HG03432 (cell line): ENCODE results near the gene TMPRSS9.
A peak's percentile ranks its signal among the peaks of the same experiment; 100 is the strongest.
"Not testable (repeated sequence)": the region's sequence is repeated elsewhere in the genome, so short reads cannot be mapped to it uniquely, and the experiment has no call there.

Experiments
- ATAC-seq: cut with Tn5 transposase; IDR thresholded peaks from one replicate; pipeline ENCODE4 v1.9.1; 2021; ENCODE audit warnings: mild to moderate bottlenecking, moderate library complexity; ENCODE audit not compliant: unreplicated experiment

Gene TMPRSS9

DNA sequence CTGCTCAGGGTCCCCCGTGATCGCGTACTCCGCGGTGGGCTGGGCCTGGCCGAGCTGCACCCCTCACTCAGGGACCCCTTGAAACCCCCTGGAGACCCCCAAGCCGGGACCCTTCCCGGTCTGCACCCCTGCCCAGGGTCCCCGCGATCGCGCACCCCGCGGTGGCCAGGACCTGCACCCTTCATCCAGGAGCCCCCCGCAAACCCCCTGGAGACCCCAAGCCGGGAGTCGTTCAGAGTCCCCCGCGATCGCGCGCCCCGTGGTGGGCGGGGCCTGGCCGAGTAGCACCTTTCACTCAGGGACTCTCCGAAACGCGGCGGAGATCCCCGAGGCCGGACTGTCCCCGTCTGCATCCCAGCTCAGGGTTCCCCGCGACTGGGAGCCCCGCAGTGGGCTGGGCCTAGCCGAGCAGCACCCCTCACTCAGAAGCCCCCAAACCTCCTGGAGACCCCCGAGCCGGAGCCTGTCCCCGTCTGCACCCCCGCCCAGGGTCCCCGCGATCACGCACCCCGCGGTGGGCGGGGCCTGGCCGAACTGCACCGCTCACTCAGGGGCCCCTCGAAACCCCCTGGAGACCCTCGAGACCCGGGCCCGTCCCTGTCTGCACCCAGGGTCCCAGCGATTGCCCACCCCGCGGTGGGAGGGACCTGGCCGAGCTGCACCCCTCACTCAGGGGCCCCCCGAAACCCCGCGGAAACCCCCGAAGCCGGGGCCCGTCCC lies 95.9 kb downstream of the TMPRSS9 start:
- ATAC-seq = peak; percentile 27

DNA sequence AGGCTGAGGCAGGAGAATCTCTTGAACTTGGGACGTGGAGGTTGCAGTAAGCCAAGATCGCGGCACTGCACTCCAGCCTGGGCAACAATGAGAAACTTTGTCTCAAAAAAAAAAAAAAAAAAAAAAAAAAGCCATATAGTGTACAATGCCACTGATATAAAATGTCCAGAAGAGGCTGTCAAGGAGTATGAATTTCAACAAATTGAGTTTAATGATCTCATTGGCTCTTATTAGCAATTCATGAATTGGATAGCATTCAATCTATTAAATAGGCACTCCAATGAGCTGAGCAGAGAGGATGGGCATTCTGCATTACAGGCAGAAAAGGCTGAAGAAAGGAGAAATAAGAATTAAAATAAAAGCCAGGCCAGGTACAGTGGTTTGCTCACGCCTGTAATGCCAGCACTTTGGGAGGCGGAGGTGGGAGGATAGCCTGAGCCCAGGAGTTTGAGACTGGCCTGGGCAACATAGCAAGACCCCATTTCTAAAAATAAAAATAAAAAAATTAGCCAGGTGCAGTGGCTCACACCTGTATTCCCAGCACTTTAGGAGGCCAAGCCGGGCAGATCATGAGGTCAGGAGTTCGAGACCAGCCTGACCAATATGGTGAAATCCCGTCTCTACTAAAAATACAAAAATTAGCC lies 97.5 kb downstream of the TMPRSS9 start:
- no peak for ATAC-seq

DNA sequence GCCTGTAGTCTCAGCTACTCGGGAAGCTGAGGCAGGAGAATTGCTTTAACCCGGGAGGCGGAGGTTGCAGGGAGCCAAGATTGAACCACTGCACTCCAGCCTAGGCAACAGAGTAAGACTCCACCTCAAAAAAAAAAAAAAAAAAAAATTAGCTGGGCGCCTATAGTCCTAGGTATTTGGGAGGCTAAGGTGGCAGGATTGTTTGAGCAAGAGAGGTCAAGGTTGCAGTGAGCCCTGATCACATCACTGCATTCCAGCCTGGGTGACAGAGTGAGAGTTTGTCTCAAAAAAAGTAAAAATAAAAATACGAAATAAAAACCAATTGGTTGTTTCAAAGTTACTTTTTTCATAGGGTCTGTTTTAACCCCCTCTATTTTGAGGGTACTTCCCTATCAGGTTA lies 98.0 kb downstream of the TMPRSS9 start:
- no peak for ATAC-seq

DNA sequence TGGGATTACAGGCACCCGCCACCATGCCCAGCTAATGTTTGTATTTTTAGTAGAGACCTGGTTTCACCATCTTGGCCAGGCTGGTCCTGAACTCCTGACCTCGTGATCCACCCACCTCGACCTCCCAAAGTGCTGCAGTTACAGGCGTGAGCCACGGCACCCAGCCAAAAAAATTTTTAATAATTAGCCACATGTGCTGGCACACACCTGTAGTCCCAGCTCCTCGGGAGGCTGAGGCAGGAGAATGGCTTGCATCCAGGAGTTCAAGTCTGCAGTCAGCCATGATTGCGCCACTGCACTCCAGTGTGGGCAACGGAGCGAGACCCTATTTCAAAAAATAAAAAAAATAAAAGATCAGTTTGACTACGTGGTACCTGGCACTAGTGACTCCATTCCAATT lies 98.7 kb downstream of the TMPRSS9 start:
- ATAC-seq = not testable (repeated sequence)

DNA sequence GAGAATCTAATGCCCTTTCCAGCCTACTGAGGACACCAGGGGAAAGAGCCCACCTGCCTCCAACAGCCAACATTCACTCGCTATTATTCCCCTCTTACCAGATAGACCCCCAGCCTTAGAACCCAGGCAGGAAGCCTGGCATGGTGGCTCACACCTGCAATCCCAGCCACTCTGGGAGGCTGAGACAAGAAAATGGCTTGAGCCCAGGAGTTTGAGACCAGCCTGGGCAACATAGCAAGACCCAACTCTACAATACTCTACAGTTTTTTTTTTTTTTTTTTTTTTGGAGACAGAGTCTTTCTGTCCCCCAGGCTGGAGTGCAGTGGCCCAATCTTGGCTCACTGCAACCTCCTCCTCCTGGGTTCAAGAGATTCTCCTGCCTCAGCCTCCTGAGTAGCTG lies 100.2 kb downstream of the TMPRSS9 start:
- no peak for ATAC-seq

DNA sequence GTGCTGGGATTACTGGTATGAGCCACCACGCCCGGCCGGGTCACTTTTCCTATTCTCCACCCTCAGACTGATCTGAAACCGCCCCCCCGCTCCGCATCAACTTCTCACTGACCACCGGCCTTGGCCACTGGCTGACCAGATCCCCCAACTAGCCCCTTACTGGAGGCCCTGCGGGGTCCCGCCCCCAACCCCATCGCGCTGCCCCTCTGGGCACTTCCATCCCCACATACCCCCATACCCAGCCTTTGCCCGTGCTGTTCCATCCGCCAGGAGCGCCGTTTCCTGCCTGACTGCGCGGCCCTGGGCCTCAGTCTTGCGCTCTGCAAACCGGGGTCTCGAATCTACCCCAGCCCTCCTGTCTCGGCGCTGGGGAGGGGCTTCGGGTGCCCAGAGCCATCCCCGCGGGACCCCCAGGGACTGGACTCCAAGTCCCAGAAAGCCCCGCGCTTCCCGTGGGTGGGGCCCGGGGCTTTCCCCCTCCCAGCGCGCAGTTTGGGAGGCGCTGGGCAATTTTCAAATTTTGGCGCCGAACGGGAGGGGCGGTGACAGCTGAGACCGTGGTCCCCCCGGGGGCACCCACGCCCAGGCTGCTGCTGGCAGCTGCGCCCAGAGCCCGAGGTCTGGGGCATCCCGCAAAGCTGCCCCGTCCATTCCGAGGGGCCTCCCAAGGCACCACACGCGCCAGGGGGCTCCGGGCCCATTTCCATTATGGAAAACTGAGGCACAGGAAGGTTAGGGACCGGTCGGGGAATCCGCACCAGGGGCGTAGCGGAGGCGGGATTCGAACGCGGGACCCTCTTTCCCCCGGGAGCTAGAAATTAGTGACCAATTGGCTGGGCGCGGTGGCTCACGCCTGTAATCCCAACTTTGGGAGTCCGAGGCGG lies 101.9 kb downstream of the TMPRSS9 start:
- no peak for ATAC-seq

DNA sequence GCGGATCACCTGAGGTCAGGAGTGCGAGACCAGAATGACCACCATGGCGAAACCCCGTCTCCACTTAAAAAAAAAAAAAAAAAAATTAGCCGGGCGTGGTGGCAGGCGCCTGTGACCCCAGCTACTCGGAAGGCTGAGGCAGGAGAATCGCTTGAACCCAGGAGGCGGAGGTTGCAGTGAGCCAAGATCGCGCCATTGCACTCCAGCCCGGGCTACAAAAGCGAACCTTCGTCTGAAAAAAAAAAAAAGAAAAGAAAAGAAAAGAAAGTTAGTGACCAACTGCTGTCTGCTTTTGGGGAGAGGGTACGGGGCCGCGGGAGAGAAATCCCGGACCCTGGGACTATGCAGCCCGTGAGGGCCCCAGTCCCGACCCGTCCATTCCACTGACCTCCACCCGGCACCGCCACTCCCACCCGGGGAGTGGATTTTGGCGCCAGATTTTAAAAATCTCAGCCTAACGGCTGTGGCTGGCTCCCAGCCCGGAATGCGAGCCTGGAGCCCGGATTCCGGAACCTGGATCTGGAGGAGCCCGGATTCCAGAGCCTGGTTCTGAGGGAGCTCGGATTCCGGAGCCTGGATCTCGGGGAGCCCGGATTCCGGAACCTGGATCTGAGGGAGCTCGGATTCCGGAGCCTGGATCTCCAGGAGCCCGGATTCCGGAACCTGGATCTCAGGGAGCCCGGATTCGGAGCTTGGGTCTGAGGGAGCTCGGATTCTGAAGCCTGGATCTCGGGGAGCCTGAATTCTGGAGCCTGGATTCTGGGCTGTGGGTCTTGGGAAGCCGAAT lies 102.8 kb downstream of the TMPRSS9 start:
- no peak for ATAC-seq

DNA sequence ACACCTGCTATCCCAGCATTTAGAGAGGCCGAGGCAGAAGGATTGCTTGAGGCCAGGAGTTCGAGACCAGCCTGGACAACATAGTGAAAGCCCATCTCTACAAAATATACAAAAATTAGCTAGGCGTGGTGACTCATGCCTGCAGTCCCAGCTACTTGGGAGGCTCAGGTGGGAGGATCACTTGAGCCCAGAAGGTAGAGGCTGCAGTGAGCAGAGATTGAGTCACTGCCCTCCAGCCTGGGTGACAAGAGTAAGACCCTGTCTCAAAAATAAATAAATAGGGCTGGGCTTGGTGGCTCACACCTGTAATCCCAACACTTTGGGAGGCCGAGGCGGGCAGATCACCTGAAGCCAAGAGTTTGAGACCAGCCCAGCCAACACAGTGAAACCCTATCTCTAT lies 103.6 kb downstream of the TMPRSS9 start:
- not testable (repeated sequence) for ATAC-seq

DNA sequence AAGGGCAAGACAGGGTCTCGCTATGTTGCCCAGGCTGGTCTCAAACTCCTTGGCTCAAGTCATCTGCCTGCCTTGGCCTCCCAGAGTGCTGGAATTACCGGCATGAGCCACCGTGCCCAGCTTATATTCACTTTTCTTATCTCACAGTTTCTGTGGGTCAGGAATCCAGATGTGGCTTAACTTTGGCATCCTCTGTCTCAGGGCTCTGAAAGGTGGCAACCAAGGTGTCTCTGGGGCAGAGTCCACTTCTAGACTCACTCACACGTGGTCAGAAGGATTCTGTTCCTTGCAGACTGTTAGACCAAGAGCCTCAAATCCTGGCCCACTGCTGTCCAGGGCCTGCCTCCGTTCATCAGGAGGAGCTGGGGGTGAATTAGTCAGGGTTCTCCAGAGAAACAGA lies 104.3 kb downstream of the TMPRSS9 start:
- no peak for ATAC-seq

DNA sequence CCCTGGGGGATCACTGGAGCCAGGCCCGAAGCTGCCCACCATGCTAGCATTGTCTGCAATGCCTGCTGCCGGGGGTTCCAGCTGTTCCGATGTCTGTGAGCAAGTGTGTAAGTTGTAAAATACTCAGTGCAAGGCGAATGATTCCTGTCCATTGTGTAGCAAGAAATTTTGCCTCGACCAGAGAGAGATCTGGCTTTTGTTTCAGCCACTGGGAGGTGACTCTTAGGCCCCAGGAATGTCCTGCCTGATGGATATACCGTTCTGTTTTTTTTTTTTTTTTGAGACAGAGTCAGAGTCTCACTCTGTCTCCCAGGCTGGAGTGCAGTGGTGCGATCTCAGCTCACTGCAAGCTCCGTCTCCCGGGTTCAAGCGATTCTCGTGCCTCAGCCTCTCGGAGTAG lies 108.5 kb downstream of the TMPRSS9 start:
- ATAC-seq = no peak

DNA sequence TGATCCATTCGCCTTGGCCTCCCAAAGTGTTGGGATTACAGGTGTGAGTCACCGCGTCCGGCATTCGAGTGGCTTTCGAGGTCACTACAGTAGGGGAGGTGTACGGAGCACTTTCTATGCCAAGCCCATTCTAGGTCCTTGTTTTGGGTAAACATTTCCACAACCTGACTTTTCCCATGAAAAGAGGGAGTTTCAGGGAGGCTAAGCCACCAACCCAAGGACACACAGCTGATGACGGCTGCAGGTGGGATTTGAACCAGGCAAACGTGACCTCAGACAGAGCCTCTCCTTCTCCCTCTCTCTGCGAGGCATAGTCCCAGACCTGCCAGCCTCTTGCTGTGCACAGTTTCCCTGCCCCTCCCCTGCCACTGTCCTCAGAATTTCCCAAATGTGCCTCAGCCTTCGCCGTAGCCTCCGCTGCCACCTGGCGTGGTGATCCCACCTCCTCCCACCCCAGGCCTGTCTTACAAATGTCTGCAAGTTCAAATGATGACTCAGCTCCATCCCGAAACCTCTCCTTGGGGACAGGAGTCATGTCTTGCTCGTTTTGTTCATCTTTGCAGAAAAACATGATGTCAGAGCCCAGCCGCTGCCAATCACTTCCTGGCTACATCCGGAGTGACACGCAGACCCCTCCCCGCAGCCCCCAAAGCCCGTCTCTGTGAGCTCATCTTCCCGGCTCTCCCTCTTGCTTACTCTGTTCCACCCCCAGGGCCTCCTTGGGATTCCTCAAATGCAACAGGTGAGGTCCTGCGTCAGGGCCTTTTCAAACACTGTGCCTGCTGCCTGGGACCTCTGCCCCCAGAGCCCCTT lies 109.2 kb downstream of the TMPRSS9 start:
- ATAC-seq = no peak

DNA sequence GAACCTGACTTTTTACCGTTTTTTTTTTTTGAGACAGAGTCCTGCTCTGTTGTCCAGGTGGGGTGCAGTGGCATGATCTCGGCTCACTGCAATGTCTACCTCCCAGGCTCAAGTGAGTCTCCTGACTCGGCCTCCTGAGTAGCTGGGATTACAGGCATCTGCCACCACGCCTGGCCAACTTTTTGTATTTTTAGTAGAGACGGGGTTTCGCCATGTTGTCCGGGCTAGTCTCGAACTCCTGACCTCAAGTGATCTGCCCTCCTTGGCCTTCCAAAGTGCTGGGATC lies 109.8 kb downstream of the TMPRSS9 start:
- not testable (repeated sequence) for ATAC-seq

DNA sequence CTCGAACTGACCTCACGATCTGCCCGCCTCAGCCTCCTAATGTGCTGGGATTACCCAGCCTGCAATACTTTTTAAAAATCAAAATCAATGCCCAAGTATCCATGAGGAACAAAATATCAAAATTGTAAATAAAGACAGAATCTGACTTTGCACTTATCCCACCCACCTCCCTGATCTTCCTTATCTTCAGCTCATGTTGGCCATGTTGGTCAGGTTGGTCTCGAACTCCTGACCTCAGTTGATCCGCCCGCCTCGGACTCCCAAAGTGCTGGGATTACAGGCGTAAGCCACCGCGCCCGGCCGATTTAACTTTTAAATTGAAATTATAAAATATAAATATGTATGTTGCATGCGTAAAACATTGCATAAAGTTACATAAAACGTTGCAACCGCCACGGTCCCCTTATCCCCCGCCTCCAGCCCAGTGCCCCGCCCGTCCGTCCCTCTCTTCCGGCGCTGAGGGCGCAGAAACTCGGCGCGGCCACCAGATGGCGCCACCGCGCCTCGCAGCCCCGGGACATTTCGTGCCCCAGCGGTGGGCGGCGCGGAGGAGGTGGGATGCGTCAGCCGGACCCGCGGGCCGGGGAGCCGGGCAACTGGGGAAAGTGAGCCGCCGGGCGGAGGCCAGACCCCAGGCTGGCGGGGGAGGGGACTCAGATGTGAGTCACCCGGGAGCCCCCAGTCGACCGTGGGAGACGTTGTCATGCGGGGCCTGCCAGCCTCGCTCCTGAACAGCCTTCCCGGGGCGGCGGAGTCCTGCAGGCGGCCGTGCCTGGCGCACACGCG lies 114.4 kb downstream of the TMPRSS9 start:
- ATAC-seq = peak; percentile 35

DNA sequence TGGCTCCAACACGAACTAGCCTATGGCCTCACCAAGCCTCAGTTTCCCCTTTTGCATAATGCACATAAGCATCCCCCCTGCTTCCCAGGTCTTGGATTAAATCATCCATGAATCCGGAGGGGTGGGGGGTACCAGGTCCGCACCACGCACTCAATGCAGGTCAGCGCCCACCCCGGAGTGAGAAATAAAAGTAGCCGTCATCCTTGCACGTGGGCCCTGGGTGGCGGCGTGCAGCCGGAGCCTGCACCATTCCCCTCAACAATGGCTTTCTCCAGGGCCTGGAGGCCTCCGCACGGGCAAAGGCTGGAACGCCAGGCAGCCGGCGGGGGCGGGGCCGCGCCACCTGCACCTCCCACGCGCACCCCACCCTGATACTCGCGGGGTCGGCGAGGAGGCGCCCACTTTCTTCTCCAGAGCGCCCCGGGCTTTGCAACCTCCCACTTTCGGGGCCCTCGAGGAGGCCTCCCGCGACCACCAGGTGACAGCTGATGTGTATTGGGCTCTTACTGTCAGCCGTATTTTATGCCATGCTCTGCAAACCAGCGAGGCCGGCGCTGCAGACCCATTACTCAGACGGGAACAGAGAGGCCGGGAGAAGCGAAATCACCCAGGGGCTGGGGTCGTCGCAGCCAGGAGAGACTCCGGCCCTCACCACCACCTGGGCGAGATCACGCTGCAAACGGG lies 115.1 kb downstream of the TMPRSS9 start:
- peak; percentile 5 for ATAC-seq
